RPMI7951 (cell line): ENCODE measurements around the gene ARMS2. TPM values are rescaled to one million over a fixed set of nuclear protein-coding genes. Genes with fewer than 3 reads are reported as not detected.
A peak's percentile ranks its signal among the peaks of the same experiment; 100 is the strongest.

ENCODE experiments used
- DNase-seq: peaks from one replicate; pipeline ENCODE4 v3.0.0-alpha.2; 2012; ENCODE audit warnings: low read depth
- total RNA-seq: library from RNA; depleted of rRNA; stranded (reverse); fragments of >200 nt; shearing (Covaris generic); gene quantifications from 2 replicates; pipeline ENCODE4 v1.2.3, GENCODE V29; 2014; rRNA removed

Gene ARMS2
- total RNA-seq, 1 experiment from 2014 or later, result not detected

GRCh38 chr10:122492999-122493481 lies 38.6 kb downstream of the ARMS2 start:
- peak; percentile 63 for DNase-seq

GRCh38 chr10:122493761-122494160 lies 39.3 kb downstream of the ARMS2 start:
- DNase-seq, result no peak

GRCh38 chr10:122494173-122494820 lies 39.8 kb downstream of the ARMS2 start:
- no peak for DNase-seq

GRCh38 chr10:122494833-122495232 lies 40.4 kb downstream of the ARMS2 start:
- DNase-seq, result peak; percentile 97

GRCh38 chr10:122495406-122496340 lies 41.2 kb downstream of the ARMS2 start:
- peak; percentile 61 for DNase-seq

- no peak for DNase-seq
Observed at GRCh38 chr10:122497241-122497640, 42.8 kb downstream of the ARMS2 start.

- DNase-seq, result no peak
Observed at GRCh38 chr10:122498521-122498920, 44.1 kb downstream of the ARMS2 start.

GRCh38 chr10:122499012-122499411 lies 44.6 kb downstream of the ARMS2 start:
- DNase-seq, result no peak

- no peak for DNase-seq
Observed at GRCh38 chr10:122499491-122499941, 45.1 kb downstream of the ARMS2 start.

- no peak for DNase-seq
Observed at GRCh38 chr10:122500194-122500593, 45.7 kb downstream of the ARMS2 start.

GRCh38 chr10:122500726-122501125 lies 46.3 kb downstream of the ARMS2 start:
- DNase-seq, result no peak

GRCh38 chr10:122503012-122503411 lies 48.6 kb downstream of the ARMS2 start:
- no peak for DNase-seq

GRCh38 chr10:122503886-122504609 lies 49.6 kb downstream of the ARMS2 start:
- no peak for DNase-seq

GRCh38 chr10:122504610-122504950 lies 50.1 kb downstream of the ARMS2 start:
- peak; percentile 86 for DNase-seq

- DNase-seq, result no peak
Observed at GRCh38 chr10:122505011-122505410, 50.6 kb downstream of the ARMS2 start.

- no peak for DNase-seq
Observed at GRCh38 chr10:122505885-122506645, 51.6 kb downstream of the ARMS2 start.

Other genes starting within 250 kb of the ARMS2 start
- not detected in 2 replicates for gene BTBD16, start 183.4 kb upstream of the ARMS2 start, total RNA-seq
- gene PLEKHA1, start 79.9 kb upstream of the ARMS2 start, total RNA-seq, result 10.0 and 15.8 TPM in 2 replicates
- 136 and 182 TPM in 2 replicates for gene HTRA1, start 6.9 kb downstream of the ARMS2 start, total RNA-seq
- gene DMBT1, start 106.1 kb downstream of the ARMS2 start, total RNA-seq, result under 0.01 and 0.10 TPM in 2 replicates
- gene C10orf120, start 245.2 kb downstream of the ARMS2 start, total RNA-seq, result not detected in 2 replicates